Measurements from ENCODE around the gene ADAMTSL4. TPM values are rescaled to one million over a fixed set of nuclear protein-coding genes. Genes with fewer than 3 reads are reported as not detected.

ADAMTSL4 gene
- total and polyA plus RNA-seq, 9 of the 15 experiments (the other 6 are each of a cell fraction or from before 2014, with no cell fraction given): 12.7 to 212 (median 35.6) TPM

- no peak for TF ChIP-seq CEBPZ (IDR thresholded peaks at IDR 0.05; ENCODE audit: borderline replicate concordance, low read depth, low read length)
- no peak for TF ChIP-seq EP300 (IDR thresholded peaks at IDR 0.05; ENCODE audit: low read length)
- no peak for TF ChIP-seq JUN (IDR thresholded peaks at IDR 0.05; ENCODE audit: borderline replicate concordance, low read depth, low read length)
- no peak for TF ChIP-seq JUN (CRISPR knock-in tag; IDR thresholded peaks at IDR 0.05; ENCODE audit: borderline replicate concordance)
- TF ChIP-seq ZBTB43 (CRISPR knock-in tag; IDR thresholded peaks at IDR 0.05): 0 out of 2 replicates have a peak, but pooled peaks have one; percentile 40
- TF ChIP-seq HMGN3 (IDR thresholded peaks at IDR 0.05; ENCODE audit: borderline replicate concordance, extremely low read depth, insufficient read length, low read depth, low read length): no peak
- no peak for TF ChIP-seq HDAC3 (IDR thresholded peaks at IDR 0.05; ENCODE audit: borderline replicate concordance, partially characterized antibody)
- TF ChIP-seq ZNF3 (CRISPR knock-in tag; IDR thresholded peaks at IDR 0.05): no peak
- TF ChIP-seq ZNF212 (CRISPR knock-in tag; IDR thresholded peaks at IDR 0.05): no peak
- peak; percentile 71 for TF ChIP-seq ZNF431 (CRISPR knock-in tag; IDR thresholded peaks at IDR 0.05)
- TF ChIP-seq ZNF644 (tag; IDR thresholded peaks at IDR 0.05; ENCODE audit: low read depth): no peak
- TF ChIP-seq HSF4 (CRISPR knock-in tag; IDR thresholded peaks at IDR 0.05; ENCODE audit: borderline replicate concordance): no peak
- no peak for TF ChIP-seq POLR3G (IDR thresholded peaks at IDR 0.05; ENCODE audit: extremely low read depth, insufficient read length, insufficient replicate concordance)
- TF ChIP-seq MTA1 (IDR thresholded peaks at IDR 0.05; ENCODE audit: borderline replicate concordance): no peak
- TF ChIP-seq SUPT5H (IDR thresholded peaks at IDR 0.05): no peak
- no peak for TF ChIP-seq SMARCE1 (IDR thresholded peaks at IDR 0.05)
- TF ChIP-seq EHMT2 (IDR thresholded peaks at IDR 0.05): no peak
- no peak for TF ChIP-seq GATA2 (CRISPR knock-in tag; IDR thresholded peaks at IDR 0.05)
- no peak for TF ChIP-seq RUNX1 (IDR thresholded peaks at IDR 0.05; ENCODE audit: low read depth)
- TF ChIP-seq SLC30A9 (CRISPR knock-in tag; IDR thresholded peaks at IDR 0.05): no peak
- TF ChIP-seq ZNF764 (CRISPR knock-in tag; IDR thresholded peaks at IDR 0.05; ENCODE audit: low read depth): no peak
- TF ChIP-seq TRIM25 (IDR thresholded peaks at IDR 0.05; ENCODE audit: borderline replicate concordance): no peak
These were observed at the start of gene ADAMTSL4 (continued) for GRCh38 chr1:150548632-150549495.

Measured in K562 (cell line).